HepG2 (cell line): ENCODE data around the gene GFRA4. TPM values are rescaled to one million over a fixed set of nuclear protein-coding genes. Genes with fewer than 3 reads are reported as not detected.

Source experiments
- EHMT2 ChIP-seq: fragments of 200-600 bp; sonication (generic); IDR thresholded peaks from 2 replicates; pipeline ENCODE4 v1.7.0; 2017; ENCODE audit warnings: antibody characterized with exemption, low read depth, low read length, borderline replicate concordance
- EZH2 ChIP-seq: conservative IDR thresholded peaks from 2 replicates; pipeline ENCODE4 v1.6.1; 2012; ENCODE audit warnings: mild to moderate bottlenecking, low read depth, low read length, moderate library complexity
- FOXP1 ChIP-seq, 2 experiments: fragments of 450-650 bp in 1 of 2; IDR thresholded peaks; 2 replicates each; pipeline ENCODE4 v1.6.1; 2017 to 2018; ENCODE audit warnings: antibody characterized with exemption in 1 of 2
- LRRFIP1 ChIP-seq: sonication (generic); formaldehyde crosslinking; conservative IDR thresholded peaks from 2 replicates; pipeline ENCODE4 v1.4.0; 2020; ENCODE audit warnings: missing genetic modification reagents
- NKX3-1 ChIP-seq: sonication (generic); formaldehyde crosslinking; IDR thresholded peaks from 2 replicates; pipeline ENCODE4 v1.5.0; 2020; ENCODE audit warnings: missing genetic modification reagents
- ZBTB38 ChIP-seq: sonication (generic); formaldehyde crosslinking; IDR thresholded peaks from 2 replicates; pipeline ENCODE4 v1.5.1; 2020; ENCODE audit warnings: mild to moderate bottlenecking, missing genetic modification reagents
- ZBTB7B ChIP-seq: sonication (generic); formaldehyde crosslinking; IDR thresholded peaks from 2 replicates; pipeline ENCODE4 v1.4.0; 2020; ENCODE audit warnings: missing genetic modification reagents
- ZFP36 ChIP-seq: fragments of 150-350 bp; IDR thresholded peaks from 2 replicates; pipeline ENCODE4 v1.6.1; 2018; ENCODE audit warnings: borderline replicate concordance, low read length, low read depth; ENCODE audit not compliant: partially characterized antibody
- ZNF282 ChIP-seq: fragments of 450-650 bp; IDR thresholded peaks from 2 replicates; pipeline ENCODE4 v1.6.1; 2018; ENCODE audit not compliant: partially characterized antibody
- ZNF543 ChIP-seq: sonication (generic); formaldehyde crosslinking; IDR thresholded peaks from 2 replicates; pipeline ENCODE4 v1.4.0; 2020; ENCODE audit warnings: mild to moderate bottlenecking, missing genetic modification reagents
- ZSCAN21 ChIP-seq: sonication (generic); formaldehyde crosslinking; IDR thresholded peaks from 2 replicates; pipeline ENCODE4 v1.8.0; 2022; ENCODE audit warnings: mild to moderate bottlenecking, missing genetic modification reagents, moderate library complexity, borderline replicate concordance
- polyA plus RNA-seq, 8 experiments: library from polyadenylated mRNA; depleted of rRNA in 3 of 8; stranded (reverse) in 7 of 8; unstranded in 1 of 8; fragments of >200 nt; fragmentation: Illumina TruSeq in 4 of 8; extraction: Trizol in 4 of 8; gene quantifications; 2 replicates each; pipeline versions ENCODE4 v1.2.1 to v1.2.3, GENCODE V29; 2011 to 2016; ENCODE audit warnings: low read depth in 4 of 8, missing spikeins in 1 of 8, mixed read lengths in 1 of 8; ENCODE audit not compliant: insufficient read depth in 1 of 8
- total RNA-seq, 5 experiments: library from RNA; depleted of rRNA; stranded (reverse); fragments of >200 nt; fragmentation: Illumina TruSeq; extraction: Trizol; gene quantifications; 2 replicates each; pipeline ENCODE4 v1.2.3, GENCODE V29; 2016; ENCODE audit warnings: low read depth in 1 of 5
- TF ChIP-seq, protein P1 (sequence below): sonication (generic); formaldehyde crosslinking; IDR thresholded peaks from 2 replicates; pipeline ENCODE4 v1.5.0; 2020; ENCODE audit warnings: mild to moderate bottlenecking, missing genetic modification reagents, borderline replicate concordance
- TF ChIP-seq, protein P2 (sequence below): sonication (generic); formaldehyde crosslinking; IDR thresholded peaks from 2 replicates; pipeline ENCODE4 v1.5.1; 2020; ENCODE audit warnings: missing genetic modification reagents, mild to moderate bottlenecking, borderline replicate concordance

Gene GFRA4
- total and polyA plus RNA-seq, 2 of the 13 experiments (the other 11 are each of a cell fraction or from before 2014, with no cell fraction given) = not detected

DNA sequence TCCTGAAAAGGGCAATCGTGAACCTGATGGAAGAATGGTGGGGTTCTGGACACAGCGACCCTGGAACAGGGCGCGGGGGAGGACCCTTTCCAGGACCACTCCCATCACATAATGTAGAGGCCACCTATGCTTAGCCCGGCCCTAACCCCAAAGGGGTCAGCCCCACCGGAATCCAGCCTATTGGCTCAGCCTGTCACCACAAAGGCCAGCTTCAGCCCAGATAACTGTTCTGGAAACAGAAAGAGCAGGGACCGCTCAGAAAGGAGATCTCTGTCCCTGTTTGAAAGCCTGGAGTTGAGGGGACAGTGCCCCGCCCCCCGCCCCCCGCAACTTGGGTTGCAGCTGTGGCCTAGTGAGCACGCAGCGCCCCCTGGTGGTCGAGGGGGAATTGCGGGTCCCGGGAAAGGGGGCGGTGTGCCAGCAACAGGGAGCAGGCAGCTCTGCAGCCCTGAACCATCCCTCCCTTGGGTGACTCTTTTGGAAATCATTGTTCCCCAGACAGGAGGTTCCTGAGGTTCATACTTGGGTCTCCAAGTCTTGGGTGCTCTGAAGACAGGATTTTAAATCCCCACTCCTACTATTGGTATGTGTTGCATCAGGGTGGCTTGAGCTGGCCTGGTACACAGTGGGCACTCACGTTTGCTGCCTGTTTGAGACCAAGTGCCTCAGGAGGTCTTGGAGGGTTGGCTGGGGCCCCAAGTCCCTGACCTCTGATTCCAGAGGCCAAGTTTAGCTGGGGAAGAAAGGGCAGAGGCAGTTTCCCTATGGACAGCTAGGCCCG lies 47.7 kb upstream of the GFRA4 start (continued):
- TF ChIP-seq EHMT2 (no peak), EZH2 (no peak), ZSCAN21 (no peak; the same call in 1 of the 2 replicates), ZFP36 (no peak), ZNF282 (no peak), LRRFIP1 (no peak), FOXP1 (IDR thresholded peaks at IDR 0.05) (no peak), FOXP1 (CRISPR knock-in tag; IDR thresholded peaks at IDR 0.05) (no peak), ZBTB7B (CRISPR knock-in tag) (peak; percentile 79), NKX3-1 (no peak), ZBTB38 (CRISPR knock-in tag) (no peak), ZNF543 (CRISPR knock-in tag) (no peak)
- TF ChIP-seq, protein P1, sequence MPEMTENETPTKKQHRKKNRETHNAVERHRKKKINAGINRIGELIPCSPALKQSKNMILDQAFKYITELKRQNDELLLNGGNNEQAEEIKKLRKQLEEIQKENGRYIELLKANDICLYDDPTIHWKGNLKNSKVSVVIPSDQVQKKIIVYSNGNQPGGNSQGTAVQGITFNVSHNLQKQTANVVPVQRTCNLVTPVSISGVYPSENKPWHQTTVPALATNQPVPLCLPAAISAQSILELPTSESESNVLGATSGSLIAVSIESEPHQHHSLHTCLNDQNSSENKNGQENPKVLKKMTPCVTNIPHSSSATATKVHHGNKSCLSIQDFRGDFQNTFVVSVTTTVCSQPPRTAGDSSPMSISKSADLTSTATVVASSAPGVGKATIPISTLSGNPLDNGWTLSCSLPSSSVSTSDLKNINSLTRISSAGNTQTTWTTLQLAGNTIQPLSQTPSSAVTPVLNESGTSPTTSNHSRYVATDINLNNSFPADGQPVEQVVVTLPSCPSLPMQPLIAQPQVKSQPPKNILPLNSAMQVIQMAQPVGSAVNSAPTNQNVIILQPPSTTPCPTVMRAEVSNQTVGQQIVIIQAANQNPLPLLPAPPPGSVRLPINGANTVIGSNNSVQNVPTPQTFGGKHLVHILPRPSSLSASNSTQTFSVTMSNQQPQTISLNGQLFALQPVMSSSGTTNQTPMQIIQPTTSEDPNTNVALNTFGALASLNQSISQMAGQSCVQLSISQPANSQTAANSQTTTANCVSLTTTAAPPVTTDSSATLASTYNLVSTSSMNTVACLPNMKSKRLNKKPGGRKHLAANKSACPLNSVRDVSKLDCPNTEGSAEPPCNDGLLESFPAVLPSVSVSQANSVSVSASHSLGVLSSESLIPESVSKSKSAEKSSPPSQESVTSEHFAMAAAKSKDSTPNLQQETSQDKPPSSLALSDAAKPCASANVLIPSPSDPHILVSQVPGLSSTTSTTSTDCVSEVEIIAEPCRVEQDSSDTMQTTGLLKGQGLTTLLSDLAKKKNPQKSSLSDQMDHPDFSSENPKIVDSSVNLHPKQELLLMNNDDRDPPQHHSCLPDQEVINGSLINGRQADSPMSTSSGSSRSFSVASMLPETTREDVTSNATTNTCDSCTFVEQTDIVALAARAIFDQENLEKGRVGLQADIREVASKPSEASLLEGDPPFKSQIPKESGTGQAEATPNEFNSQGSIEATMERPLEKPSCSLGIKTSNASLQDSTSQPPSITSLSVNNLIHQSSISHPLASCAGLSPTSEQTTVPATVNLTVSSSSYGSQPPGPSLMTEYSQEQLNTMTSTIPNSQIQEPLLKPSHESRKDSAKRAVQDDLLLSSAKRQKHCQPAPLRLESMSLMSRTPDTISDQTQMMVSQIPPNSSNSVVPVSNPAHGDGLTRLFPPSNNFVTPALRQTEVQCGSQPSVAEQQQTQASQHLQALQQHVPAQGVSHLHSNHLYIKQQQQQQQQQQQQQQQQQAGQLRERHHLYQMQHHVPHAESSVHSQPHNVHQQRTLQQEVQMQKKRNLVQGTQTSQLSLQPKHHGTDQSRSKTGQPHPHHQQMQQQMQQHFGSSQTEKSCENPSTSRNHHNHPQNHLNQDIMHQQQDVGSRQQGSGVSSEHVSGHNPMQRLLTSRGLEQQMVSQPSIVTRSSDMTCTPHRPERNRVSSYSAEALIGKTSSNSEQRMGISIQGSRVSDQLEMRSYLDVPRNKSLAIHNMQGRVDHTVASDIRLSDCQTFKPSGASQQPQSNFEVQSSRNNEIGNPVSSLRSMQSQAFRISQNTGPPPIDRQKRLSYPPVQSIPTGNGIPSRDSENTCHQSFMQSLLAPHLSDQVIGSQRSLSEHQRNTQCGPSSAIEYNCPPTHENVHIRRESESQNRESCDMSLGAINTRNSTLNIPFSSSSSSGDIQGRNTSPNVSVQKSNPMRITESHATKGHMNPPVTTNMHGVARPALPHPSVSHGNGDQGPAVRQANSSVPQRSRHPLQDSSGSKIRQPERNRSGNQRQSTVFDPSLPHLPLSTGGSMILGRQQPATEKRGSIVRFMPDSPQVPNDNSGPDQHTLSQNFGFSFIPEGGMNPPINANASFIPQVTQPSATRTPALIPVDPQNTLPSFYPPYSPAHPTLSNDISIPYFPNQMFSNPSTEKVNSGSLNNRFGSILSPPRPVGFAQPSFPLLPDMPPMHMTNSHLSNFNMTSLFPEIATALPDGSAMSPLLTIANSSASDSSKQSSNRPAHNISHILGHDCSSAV (CRISPR knock-in tag) = no peak
- TF ChIP-seq, protein P2, sequence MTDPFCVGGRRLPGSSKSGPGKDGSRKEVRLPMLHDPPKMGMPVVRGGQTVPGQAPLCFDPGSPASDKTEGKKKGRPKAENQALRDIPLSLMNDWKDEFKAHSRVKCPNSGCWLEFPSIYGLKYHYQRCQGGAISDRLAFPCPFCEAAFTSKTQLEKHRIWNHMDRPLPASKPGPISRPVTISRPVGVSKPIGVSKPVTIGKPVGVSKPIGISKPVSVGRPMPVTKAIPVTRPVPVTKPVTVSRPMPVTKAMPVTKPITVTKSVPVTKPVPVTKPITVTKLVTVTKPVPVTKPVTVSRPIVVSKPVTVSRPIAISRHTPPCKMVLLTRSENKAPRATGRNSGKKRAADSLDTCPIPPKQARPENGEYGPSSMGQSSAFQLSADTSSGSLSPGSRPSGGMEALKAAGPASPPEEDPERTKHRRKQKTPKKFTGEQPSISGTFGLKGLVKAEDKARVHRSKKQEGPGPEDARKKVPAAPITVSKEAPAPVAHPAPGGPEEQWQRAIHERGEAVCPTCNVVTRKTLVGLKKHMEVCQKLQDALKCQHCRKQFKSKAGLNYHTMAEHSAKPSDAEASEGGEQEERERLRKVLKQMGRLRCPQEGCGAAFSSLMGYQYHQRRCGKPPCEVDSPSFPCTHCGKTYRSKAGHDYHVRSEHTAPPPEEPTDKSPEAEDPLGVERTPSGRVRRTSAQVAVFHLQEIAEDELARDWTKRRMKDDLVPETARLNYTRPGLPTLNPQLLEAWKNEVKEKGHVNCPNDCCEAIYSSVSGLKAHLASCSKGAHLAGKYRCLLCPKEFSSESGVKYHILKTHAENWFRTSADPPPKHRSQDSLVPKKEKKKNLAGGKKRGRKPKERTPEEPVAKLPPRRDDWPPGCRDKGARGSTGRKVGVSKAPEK (CRISPR knock-in tag) = no peak
